Sigmoid colon (tissue), 3 donors: ENCODE data around the gene NCOR2.

ENCODE experiments used
- CTCF ChIP-seq, 4 experiments: fragments of 450-650 bp in 3 of 4; fragments of 200-600 bp in 1 of 4; IDR thresholded peaks; one replicate each; pipeline ENCODE4 v1.5.1; 2016 to 2019; ENCODE audit warnings: antibody characterized with exemption in 4 of 4, mild to moderate bottlenecking in 3 of 4, moderate library complexity in 2 of 4
- POLR2A ChIP-seq, 2 donors: fragments of 450-650 bp; IDR thresholded peaks; one replicate each; pipeline ENCODE4 v1.6.1; 2016; ENCODE audit warnings: antibody characterized with exemption in 2 of 2, mild to moderate bottlenecking in 2 of 2, moderate library complexity in 2 of 2

- no peak for TF ChIP-seq CTCF (IDR thresholded peaks at IDR 0.05)
- no peak for TF ChIP-seq POLR2A (IDR thresholded peaks at IDR 0.05)
Measured at GRCh38 chr12:124592481-124593160, 25.2 kb upstream of the NCOR2 start.
